HPDE6-E6E7 (cell line): ENCODE measurements around the gene DOCK2.
"Not testable (repeated sequence)": the region's sequence is repeated elsewhere in the genome, so short reads cannot be mapped to it uniquely, and the experiment has no call there.

Experiments used
- DNase-seq: peaks from one replicate; pipeline ENCODE4 v3.0.0; 2011; ENCODE audit warnings: missing footprints; ENCODE audit errors: extremely low spot score

Gene DOCK2

DNA sequence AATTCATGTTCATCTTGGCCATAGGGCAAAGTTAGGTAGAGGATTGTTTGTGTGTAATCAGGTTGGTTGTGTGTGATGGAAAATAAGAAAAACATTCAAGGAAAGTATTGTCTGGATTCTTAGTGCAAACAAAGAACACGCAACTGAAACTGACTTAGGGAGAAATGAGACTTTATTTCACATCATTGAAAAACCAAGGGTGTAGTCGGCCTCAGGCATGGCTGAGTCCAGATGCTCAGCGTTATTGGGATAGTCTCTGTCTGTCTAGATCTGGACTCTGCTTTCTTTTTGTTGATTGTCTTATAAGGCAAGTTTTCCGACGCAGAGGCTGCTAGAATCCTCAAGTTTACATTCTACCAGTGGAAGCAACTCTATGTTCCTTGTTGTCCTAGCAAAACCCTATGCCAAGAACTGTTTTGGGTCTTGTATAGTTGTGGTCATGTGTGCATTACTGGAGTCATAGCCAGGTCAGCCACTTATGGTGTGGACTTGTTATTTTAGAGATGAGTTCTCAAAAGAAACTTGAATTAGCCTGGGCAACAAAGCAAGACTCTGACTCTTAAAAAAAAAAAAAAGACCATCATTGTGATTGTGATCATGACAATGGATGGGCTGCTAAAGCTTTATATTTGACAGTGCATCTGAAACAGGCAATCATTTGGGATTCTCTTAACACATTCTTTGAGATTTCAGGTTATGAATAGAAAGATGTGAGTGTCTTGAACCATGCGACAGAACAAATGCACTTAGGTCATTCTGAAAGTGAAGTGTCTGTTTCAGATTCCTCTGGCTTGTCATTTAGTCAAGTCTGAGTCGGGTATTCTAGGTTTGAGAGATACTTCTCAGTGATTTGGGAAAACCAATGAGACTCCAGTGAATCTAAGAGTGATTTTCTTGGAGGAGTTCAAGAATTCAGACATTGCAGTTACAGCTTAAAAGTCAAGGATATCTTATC lies 82.6 kb downstream of the DOCK2 start:
- DNase-seq = no peak

DNA sequence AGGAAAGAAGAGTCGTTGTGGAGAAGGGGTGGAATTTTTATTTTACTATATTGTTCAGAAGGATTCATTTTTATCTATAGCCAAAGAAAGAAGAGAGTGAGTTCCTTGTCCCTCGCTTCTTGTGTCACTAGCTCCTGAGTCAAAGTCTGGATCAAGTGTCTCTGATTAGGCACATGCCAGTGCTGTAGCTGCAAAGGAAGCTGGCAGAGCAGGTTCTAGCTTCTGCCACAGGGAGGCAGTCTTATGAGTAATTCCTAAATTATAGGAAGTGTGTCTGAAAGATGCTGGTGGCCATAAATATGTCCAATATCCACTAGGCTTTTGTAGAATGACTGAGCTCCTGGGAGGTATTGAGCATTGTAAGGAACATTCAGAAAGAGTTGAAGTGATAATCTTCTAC lies 84.7 kb downstream of the DOCK2 start:
- no peak for DNase-seq

DNA sequence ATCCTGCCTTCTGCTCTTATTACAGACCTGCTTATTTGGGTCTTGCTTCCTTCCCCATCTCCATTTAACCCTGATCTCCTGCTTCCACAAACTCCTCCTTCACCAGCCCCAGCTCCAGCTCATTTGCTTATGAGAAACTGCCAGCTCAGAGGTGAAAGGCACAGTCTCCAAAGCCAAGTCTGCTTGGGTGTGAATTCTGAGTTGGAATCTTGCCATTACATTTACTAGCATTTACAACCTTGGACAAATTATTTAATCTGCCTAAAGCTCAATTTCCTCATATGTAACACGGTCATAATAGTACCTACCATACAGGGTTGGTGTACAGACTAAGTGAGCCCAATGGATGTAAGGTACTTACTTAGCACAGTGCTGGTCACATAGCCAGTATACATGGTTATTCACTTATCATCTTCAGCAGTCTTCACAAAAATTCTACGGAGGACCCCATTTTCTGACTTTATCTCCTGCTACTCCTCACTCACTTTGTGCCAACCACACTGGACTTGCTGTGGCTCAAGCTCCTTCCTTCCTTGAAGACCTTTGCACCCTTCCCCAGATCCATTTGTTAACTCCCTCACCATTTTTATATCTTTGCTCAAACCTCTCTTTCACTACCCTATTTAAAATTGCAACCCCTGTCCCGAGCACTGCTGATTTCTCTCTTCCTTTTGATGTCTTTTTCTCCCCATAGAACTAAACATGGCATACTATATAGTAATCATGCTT lies 86.2 kb downstream of the DOCK2 start:
- DNase-seq = no peak

DNA sequence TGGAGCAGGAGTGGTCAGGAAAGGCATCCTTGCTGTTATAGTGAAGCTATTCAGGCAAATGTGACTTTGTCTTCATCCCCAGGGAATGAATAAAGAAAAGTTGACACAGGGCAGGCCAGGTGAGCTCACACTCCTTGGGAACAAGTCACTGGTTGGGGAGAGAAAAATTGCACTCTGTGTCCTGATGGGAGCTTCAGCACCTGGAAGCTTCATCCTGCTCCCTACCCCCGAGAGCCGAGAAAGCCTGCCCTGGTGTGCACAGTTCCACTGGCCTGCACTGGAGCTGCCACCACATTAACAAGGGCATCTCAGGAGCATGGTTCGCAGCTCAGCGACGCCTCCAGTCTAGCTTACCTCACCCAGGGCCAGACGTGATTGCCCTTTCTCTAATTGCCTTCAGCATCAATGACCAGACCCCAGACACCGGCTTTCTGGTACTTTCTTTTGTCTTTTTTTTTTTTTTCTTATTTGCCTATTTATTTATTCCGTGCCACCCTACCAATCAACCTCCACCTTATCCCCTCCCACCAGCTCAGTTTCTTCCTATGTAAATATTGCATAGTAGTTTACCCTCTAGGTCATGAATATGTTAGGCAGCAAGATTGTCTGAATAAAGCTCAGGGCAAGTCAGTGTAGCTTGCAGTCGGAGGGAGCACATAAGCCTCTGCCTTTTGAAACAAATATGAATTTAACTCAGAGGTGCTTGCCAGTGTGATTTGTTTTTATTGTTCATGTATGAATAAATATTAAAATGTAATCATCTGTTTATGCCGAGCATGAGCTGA lies 87.4 kb downstream of the DOCK2 start:
- no peak for DNase-seq

DNA sequence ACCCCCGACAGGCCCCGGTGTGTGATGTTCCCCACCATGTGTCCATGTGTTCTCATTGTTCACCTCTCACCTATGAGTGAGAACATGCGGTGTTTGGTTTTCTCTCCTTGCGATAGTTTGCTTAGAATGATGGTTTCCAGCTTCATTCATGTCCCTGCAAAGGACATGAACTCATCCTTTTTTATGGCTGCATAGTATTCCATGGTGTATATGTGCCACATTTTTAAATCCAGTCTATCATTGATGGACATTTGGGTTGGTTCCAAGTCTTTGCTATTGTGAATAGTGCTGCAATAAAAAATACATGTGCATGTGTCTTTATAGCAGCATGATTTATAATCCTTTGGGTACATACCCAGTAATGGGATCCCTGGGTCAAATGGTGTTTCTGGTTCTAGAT lies 88.6 kb downstream of the DOCK2 start:
- DNase-seq = not testable (repeated sequence)

DNA sequence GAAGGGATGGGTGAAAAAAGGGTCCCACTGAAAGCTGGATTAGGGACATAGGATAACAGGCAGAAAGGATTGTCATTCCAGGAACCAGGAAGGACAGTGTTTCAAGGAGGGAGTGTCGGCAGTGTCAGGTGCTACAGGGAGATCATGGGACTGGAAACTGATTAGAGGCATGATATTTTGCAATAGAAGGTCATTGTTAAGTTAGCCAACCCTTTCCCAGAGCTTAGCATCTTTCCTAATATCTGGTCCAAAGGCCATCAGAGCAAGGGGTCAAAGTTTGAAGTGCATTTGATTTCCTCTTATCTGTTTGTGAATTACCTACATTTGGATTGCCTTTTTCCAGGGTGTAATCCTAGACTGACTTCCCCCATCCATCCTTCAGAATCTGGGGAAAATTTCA lies 91.3 kb downstream of the DOCK2 start:
- DNase-seq = no peak

DNA sequence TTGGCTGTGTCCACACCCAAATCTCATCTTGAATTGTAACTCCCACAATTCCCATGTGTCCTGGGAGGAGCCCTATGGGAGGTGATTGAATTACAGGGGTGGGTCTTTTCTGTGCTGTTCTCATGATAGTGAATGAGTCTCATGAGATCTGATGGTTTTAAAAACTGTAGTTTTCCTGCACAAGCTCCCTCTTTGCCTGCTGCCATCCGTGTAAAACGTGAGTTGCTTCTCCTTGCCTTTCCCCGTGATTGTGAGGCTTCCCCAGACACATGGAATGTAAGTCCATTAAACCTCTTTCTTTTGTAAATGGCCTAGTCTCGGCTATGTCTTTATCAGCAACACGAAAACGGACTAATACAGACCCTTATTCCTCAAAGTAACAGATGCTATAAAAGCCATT lies 94.1 kb downstream of the DOCK2 start:
- no peak for DNase-seq

DNA sequence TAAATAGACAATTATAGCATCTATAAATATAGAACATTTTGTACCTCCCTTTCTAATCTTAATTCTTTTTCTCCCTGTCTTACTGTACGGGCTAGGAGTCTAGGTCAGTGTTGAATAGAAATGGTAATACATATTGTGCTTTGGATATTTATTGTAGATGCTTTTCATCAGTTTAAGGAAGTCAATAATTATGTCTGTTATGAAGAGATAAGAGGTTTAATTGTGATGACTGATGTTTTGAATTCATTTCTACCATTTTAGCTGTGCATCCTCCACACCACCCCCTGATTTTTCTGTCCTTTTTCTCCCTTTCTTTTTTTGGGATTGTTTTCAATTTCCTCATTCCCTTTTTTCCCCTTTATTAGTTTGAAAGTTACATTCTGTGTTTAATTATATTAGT lies 95.8 kb downstream of the DOCK2 start:
- DNase-seq = no peak

DNA sequence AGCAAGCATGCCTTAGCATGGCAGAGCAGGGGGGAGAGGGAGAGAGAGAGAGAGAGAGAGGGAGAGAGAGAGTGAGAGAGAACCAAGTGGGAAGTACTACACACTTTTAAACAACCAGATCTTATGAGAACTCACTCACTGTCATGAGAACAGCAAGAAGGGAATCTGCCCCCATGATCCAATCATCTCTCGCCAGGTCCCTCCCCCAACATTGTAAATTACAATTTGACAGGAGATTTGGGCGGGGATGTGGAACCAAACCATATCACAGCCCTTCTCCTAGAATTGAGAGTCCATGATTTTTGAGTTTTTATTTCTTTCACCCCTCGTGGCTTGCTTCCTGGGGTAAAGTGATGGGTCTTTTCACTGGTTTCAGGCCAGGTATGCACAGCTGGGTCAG lies 98.8 kb downstream of the DOCK2 start:
- DNase-seq = no peak

DNA sequence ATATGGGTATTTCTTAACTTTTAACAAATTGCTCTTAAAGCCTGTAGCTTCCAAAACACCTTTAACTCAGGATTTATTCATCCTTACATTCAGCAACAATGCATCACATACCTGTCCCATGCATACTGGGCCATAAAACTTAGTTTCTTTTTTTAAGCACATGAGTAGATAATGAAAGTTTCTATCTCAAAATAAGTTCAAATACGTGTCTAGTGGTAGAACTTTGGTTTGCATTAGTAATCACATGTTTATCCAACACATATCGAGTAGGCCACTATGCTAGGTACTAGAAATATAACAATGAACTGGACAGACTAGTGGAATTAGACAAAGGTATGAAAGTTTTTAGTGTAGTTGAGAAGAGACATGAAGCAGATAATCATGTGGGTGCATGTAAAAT lies 99.6 kb downstream of the DOCK2 start:
- no peak for DNase-seq

DNA sequence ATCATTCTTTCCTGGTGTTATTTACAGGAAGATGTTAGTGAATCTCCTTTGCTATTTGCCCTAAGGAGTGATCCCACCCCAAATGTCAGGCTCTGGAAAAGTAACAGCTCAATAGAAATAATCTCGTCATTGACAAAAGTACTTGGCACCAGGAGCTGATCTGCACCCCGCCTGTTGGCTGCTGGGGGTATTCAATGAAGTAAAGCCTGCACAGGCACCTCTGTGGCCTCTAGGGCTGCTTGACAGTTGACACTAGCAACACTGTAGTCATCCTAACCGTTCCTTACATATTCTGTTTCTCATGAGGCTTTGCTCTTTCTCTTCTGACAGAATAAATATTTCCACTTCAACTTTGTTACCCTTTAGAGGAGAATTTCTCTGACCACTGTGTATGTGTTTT lies 103.4 kb downstream of the DOCK2 start:
- no peak for DNase-seq

DNA sequence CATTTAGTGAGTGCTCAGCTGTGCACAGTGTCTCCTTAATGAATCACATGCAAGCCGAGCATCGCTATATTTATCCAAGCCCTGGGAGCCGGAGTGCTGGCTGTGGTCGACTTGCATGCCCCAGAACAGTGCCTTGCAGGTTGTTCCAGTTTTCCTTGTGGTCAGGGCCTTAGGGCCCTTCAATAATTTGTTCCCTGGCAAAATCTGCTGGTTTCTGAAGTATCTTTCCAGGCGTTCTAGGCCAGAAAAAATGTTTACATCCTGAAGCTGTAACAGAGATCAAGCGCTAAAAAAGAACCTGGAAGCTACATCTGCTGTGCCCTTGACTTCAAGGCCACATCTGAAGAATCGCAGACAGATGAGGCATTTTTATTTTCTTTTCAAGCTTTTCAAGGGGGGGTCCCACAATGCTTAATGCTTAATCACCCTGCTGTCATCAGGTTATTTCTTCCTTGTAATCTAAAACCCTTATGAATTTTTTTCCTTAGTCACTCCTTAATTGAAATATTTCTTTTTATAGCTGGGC lies 105.8 kb downstream of the DOCK2 start:
- DNase-seq = peak; percentile 29

DNA sequence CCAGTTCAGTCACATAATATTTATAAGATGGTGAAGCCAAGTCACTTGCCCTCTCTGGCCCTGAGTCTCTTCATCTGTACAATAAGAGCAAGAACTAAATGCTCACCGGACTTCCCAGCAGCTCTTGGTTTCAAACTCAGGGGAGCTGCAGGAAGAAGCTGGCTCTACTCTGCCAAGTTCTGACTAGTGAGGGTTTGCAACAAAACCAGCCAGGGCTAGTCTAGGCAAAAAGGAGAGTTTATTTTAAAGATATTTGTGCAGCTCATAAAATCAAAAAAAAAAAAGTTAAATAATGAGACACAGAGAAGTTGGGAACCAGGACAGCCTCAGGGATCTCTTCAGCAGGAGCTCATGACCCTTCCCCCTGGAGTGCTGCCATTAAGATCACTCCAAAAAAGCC lies 107.3 kb downstream of the DOCK2 start:
- DNase-seq = no peak

DNA sequence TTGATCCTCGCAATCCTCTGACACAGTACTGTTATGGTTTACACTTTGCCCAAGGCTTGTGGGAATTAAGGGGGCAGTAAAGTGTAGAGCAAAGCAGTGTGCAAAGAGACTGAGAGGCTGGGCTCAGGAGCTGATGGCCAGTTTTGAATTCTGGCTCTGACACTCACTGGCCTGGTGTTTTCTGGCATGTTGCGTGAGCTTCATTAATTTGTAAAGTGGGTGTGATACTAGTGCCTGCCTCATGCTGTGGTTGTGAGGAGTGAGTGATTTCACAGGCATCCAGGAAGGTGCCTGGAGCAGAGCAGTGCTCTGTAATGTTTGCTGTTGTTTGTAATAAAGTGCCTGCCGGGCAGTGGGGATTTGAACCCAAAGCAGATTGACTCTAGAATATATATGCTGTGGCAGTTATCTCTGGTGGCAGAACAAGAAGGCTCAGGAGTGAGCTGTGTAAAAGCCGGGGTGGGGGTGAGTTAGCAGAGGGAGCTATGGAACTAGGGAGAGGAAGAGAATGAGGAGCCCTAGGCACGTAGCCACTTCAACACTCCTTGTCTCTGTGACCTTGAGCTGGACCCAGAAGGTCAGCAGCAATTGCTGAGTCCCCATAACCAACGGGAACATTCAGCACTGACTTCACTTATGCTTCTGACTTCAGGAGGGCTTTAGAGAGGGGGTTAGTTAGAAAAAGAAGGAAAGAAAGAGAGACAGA lies 108.5 kb downstream of the DOCK2 start:
- peak; percentile 38 for DNase-seq

DNA sequence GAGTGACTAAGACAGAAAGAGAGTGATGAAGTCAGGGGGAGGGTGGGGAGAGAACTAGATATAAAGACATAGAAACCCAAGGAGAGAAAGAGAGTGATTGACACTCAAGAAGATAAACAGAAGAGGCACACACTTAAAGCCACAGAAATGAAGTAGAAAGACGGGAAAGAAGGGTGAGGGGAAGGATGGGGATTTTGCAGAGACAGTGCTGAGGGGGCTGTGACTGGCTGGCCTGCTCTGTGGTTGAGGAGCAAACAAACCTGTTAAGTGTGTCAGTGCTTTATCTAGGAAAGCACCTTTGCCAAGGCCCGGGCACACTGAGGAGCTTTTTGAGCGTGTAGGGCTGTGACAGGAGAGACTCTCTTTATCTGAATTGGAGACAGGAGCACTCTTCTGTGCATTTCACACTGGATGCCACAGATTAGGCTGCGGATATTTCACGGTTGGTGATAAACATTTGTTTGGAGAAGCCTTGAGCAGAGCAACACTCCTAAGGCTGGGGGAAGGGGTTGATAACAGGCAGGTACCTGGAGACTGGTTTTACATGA lies 109.1 kb downstream of the DOCK2 start:
- no peak for DNase-seq

DNA sequence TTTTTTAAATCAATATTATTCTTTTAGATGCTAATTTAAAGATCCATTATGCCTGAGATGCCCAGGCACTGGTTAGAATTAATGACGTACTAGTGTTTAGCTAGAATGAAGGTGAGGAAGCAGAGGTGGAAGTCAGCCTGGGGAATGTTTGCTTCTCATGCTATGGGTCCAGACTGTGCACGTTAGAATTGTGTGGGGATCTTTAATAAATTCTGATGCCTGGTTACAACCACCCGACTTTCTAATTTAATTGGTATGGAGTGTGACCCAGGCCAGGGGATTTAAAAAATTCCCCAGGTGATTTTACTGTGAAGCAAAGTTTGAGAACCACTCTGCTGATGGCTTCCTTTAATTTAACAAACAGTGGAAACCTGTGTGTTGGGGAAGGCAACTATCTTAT lies 111.1 kb downstream of the DOCK2 start:
- DNase-seq = no peak

DNA sequence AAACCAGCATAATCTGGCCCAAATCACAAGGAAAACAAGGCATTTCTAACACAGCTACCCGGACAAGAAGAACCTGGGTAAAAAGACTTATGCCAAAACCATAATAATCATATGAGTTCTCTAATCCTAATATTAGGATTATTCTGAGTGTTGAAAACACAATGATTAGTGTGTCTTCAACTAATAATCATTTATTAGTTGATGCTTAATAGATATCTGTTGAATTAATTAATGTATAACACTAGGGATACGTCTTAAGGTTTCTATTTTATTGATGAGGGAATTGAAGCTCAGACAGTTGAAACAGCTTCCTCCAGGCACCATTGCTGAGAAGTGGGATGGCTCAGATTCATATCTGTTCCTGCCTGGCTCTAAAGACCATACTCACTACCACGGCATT lies 112.2 kb downstream of the DOCK2 start:
- DNase-seq = no peak

DNA sequence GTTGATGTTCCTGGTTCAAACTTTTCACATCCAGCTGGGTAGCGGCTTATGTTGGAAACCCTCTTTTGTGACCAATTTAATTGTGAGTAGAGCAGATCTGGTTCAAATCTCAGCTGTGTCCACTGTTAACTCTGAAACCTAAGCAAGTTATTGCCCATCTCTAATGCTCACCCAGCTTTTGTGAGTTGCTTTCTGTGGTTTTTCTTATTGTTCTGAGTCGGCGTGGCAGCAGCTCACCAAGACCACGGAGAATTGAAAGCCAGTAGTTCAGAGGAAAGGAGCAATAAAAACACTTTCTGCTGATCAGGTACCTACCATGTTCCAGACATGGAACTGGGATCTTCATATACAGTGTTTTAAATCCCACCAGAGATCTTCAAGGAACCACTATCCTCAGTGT lies 114.4 kb downstream of the DOCK2 start:
- no peak for DNase-seq

DNA sequence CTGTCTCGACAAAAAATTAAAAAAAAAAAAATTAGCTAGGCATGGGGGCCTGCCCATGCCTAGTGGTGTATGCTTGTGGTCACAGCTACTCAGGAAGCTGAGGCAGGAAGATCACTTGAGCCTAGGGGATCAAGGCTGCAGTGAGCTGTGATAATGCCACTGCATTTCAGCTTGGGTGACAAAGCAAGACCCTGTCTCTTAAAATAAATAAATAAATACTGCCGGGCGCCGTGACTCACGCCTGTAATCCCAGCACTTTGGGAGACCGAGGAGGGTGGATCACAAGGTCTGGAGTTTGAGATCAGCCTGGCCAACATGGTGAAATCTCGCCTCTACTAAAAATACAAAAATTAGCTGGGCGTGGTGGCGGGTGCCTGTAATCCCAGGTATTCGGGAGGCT lies 115.5 kb downstream of the DOCK2 start:
- DNase-seq = not testable (repeated sequence)

DNA sequence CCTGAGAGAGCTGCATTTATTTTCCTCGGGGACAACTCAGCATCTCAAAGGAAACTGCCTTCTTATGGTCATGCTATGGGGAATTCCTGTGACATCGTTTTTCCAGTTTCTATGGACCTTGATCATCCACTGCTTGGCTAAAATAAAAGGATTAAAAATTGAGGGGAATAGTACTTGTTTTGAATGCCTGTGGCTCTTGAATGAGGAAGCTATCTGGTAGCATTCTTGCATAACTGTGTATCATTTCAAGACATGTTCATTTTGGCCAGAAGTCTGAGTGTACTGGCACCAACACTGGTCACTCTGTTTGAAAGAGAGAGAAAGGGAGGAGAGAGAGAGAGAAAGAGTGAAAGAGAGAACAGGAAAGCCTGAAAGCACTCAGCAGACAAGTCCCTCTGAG lies 116.7 kb downstream of the DOCK2 start:
- no peak for DNase-seq

DNA sequence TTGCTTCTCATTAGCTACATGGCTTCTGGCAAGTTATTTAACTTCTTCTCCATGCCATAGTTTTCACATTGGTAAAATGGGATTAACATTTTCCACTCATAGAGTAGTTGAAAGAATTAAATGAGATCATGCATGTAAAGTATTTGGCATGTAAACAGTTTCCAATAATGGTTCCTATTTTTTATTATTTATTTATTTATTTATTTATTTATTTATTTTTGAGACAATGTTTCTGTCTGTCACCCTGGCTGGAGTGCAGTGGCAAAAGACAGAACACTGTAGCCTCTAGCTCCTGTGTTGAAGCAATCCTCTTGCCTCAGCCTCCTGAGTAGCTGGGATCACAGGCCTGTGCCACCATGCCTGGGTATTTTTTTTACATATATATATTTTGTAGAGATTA lies 117.7 kb downstream of the DOCK2 start:
- no peak for DNase-seq
